Measurements from ENCODE around the gene ERCC8.

- TF ChIP-seq CTCF (conservative IDR thresholded peaks at IDR 0.05) (no peak), EZH2 (IDR thresholded peaks at IDR 0.05; ENCODE audit: low read depth) (no peak)
Measured at GRCh38 chr5:60927450-60927849, 17.4 kb downstream of the ERCC8 start.
